ENCODE data around the gene AKR7A2. TPM values are rescaled to one million over a fixed set of nuclear protein-coding genes. Genes with fewer than 3 reads are reported as not detected.
A peak's percentile ranks its signal among the peaks of the same experiment; 100 is the strongest.

Gene AKR7A2
- total and polyA plus RNA-seq, 10 of the 15 experiments (the other 5 are each of a cell fraction or from before 2014, with no cell fraction given): 1.3 to 114 (median 48.0) TPM

GRCh38 chr1:19344831-19345230, 32.9 kb upstream of the AKR7A2 start:
- no peaks in the 10 kb centered on the region for H3K79me2 ChIP-seq (ENCODE audit: control insufficient read depth, insufficient read depth, low read length)
- H3K9ac ChIP-seq (ENCODE audit: control insufficient read depth, insufficient read depth, low read length): no peak overlapping the region
- H3K27me3 ChIP-seq (replicated peaks in 1 of 2; ENCODE audit: control insufficient read depth in 2 of 2, insufficient read depth in 2 of 2, low read length in 1 of 2): no peaks in the 10 kb centered on the region
- ATAC-seq (no peak), DNase-seq (ENCODE audit: low read depth, low spot score) (no peak), FAIRE-seq (no peak)
- H4K20me1 ChIP-seq (ENCODE audit: control insufficient read depth, insufficient read depth): no peaks in the 10 kb centered on the region
- H3K4me2 ChIP-seq (ENCODE audit: control insufficient read depth, insufficient read depth): no peak overlapping the region
- no peaks in the 10 kb centered on the region for H3K4me1 ChIP-seq (ENCODE audit: control insufficient read depth, insufficient read depth, low read length)
- H3K27ac ChIP-seq (ENCODE audit: control insufficient read depth, insufficient read depth): no peak overlapping the region
- CTCF ChIA-PET: interaction anchor here (1.1 to 3.2 kb wide), 4 partner anchors 10 to 306 kb away, joined by 4 to 12 read pairs (median 6); no protein-coding TSS in a partner anchor
- in situ Hi-C loops (cut with MboI) (loop anchor here (5.0 kb wide), 1 partner anchor 237 kb away; no protein-coding TSS in a partner anchor), intact Hi-C loops (cut with micrococcal nuclease; ENCODE audit: unreplicated experiment) (loop anchor here (1.0 kb wide), 2 partner anchors 237 to 306 kb away; no protein-coding TSS in a partner anchor)
- POLR2A ChIA-PET: no interaction called here
- H3K9me3 ChIP-seq (replicated peaks; ENCODE audit: control insufficient read depth, insufficient read depth, low read length): no peaks in the 10 kb centered on the region
- SMC1A ChIA-PET (ENCODE audit: uncharacterized antibody, unreplicated experiment): no interaction called here
- over 99% methylated on average over 11 of the region's 11 CpGs for WGBS (ENCODE audit: insufficient coverage, insufficient replicate concordance, low lambda C conversion rate, missing lambda C conversion rate)
- no peak for TF ChIP-seq CREB1 (IDR thresholded peaks at IDR 0.05; ENCODE audit: low read depth)
- TF ChIP-seq, protein P1, sequence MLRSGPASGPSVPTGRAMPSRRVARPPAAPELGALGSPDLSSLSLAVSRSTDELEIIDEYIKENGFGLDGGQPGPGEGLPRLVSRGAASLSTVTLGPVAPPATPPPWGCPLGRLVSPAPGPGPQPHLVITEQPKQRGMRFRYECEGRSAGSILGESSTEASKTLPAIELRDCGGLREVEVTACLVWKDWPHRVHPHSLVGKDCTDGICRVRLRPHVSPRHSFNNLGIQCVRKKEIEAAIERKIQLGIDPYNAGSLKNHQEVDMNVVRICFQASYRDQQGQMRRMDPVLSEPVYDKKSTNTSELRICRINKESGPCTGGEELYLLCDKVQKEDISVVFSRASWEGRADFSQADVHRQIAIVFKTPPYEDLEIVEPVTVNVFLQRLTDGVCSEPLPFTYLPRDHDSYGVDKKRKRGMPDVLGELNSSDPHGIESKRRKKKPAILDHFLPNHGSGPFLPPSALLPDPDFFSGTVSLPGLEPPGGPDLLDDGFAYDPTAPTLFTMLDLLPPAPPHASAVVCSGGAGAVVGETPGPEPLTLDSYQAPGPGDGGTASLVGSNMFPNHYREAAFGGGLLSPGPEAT (IDR thresholded peaks at IDR 0.05; ENCODE audit: low read depth): no peak
- no peak for TF ChIP-seq HDAC2 (IDR thresholded peaks at IDR 0.05)
- no peak overlapping the region for H2AFZ ChIP-seq (ENCODE audit: control insufficient read depth, low read depth, low read length)
- no peak overlapping the region for H3K4me3 ChIP-seq
- peaks cover 17 to 34% of the 10 kb centered on the region in 2 experiments for H3K36me3 ChIP-seq (ENCODE audit: control insufficient read depth in 2 of 2, insufficient read depth in 2 of 2, low read length in 1 of 2)
- BruUV-seq (replicated peaks): no TSS peak
- RAD21 ChIA-PET (ENCODE audit: unreplicated experiment): interaction anchor here (0.6 kb wide), 1 partner anchor 278 kb away, joined by 3 read pairs; no protein-coding TSS in a partner anchor

- RAD21 ChIA-PET (ENCODE audit: unreplicated experiment): no interaction called here
- H3K4me3 ChIP-seq: no peak overlapping the region
- 84% methylated on average over 12 of the region's 12 CpGs for WGBS (ENCODE audit: insufficient coverage, insufficient replicate concordance, low lambda C conversion rate, missing lambda C conversion rate)
- peak; percentile 88 for ATAC-seq
- in situ Hi-C loops (cut with MboI) (loop anchor here (5.0 kb wide), 1 partner anchor 238 kb away; no protein-coding TSS in a partner anchor), intact Hi-C loops (cut with micrococcal nuclease; ENCODE audit: unreplicated experiment) (loop anchor here (1.0 kb wide), 2 partner anchors 238 to 307 kb away; no protein-coding TSS in a partner anchor)
- no peak overlapping the region for H3K9ac ChIP-seq (ENCODE audit: control insufficient read depth, insufficient read depth, low read length)
- no peaks in the 10 kb centered on the region for H4K20me1 ChIP-seq (ENCODE audit: control insufficient read depth, insufficient read depth)
- SMC1A ChIA-PET (ENCODE audit: uncharacterized antibody, unreplicated experiment): interaction anchor here (1.2 kb wide), 1 partner anchor 237 kb away, joined by 3 read pairs; no protein-coding TSS in a partner anchor
- no peak overlapping the region for H2AFZ ChIP-seq (ENCODE audit: control insufficient read depth, low read depth, low read length)
- H3K9me3 ChIP-seq (replicated peaks; ENCODE audit: control insufficient read depth, insufficient read depth, low read length): no peaks in the 10 kb centered on the region
- CTCF ChIA-PET: interaction anchor here (0.7 to 3.2 kb wide), 5 partner anchors 10 to 306 kb away, joined by 3 to 12 read pairs (median 5); no protein-coding TSS in a partner anchor
- FAIRE-seq: no peak
- no TSS peak for BruUV-seq (replicated peaks)
- H3K36me3 ChIP-seq (ENCODE audit: control insufficient read depth in 2 of 2, insufficient read depth in 2 of 2, low read length in 1 of 2): peaks cover 22 to 33% of the 10 kb centered on the region in 2 experiments
- no peaks in the 10 kb centered on the region for H3K79me2 ChIP-seq (ENCODE audit: control insufficient read depth, insufficient read depth, low read length)
- no peak overlapping the region for H3K4me2 ChIP-seq (ENCODE audit: control insufficient read depth, insufficient read depth)
- no peaks in the 10 kb centered on the region for H3K27me3 ChIP-seq (replicated peaks in 1 of 2; ENCODE audit: control insufficient read depth in 2 of 2, insufficient read depth in 2 of 2, low read length in 1 of 2)
- H3K27ac ChIP-seq (ENCODE audit: control insufficient read depth, insufficient read depth): no peak overlapping the region
- POLR2A ChIA-PET: no interaction called here
- DNase-seq (ENCODE audit: low read depth, low spot score): no peak
- no peaks in the 10 kb centered on the region for H3K4me1 ChIP-seq (ENCODE audit: control insufficient read depth, insufficient read depth, low read length)
- peak; percentile 74 for TF ChIP-seq RAD21 (IDR thresholded peaks at IDR 0.05; ENCODE audit: insufficient read depth, low read depth, low read length)
- TF ChIP-seq, protein P2, sequence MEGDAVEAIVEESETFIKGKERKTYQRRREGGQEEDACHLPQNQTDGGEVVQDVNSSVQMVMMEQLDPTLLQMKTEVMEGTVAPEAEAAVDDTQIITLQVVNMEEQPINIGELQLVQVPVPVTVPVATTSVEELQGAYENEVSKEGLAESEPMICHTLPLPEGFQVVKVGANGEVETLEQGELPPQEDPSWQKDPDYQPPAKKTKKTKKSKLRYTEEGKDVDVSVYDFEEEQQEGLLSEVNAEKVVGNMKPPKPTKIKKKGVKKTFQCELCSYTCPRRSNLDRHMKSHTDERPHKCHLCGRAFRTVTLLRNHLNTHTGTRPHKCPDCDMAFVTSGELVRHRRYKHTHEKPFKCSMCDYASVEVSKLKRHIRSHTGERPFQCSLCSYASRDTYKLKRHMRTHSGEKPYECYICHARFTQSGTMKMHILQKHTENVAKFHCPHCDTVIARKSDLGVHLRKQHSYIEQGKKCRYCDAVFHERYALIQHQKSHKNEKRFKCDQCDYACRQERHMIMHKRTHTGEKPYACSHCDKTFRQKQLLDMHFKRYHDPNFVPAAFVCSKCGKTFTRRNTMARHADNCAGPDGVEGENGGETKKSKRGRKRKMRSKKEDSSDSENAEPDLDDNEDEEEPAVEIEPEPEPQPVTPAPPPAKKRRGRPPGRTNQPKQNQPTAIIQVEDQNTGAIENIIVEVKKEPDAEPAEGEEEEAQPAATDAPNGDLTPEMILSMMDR (IDR thresholded peaks at IDR 0.05 in 2 of 3, conservative IDR thresholded peaks at IDR 0.05 in 1 of 3; ENCODE audit: control insufficient read depth in 2 of 3, extremely low read depth in 1 of 3, insufficient read depth in 1 of 3, low read depth in 3 of 3, low read length in 3 of 3): peak; percentile 79 to 92 (median 80)
- TF ChIP-seq SMC3 (IDR thresholded peaks at IDR 0.05; ENCODE audit: borderline replicate concordance, low read length): peak; percentile 80
- 0 out of 2 replicates have a peak, but pooled peaks have one; percentile 8 for TF ChIP-seq BRCA1 (IDR thresholded peaks at IDR 0.05; ENCODE audit: low read depth, low read length)
- no peak for TF ChIP-seq REST (IDR thresholded peaks at IDR 0.05; ENCODE audit: low read depth, low read length)
- TF ChIP-seq IKZF1 (conservative IDR thresholded peaks at IDR 0.05): 0 out of 2 replicates have a peak, but pooled peaks have one; percentile 31
These were observed 32.4 kb upstream of the AKR7A2 start for GRCh38 chr1:19344372-19344810.
